Small intestine (tissue), 7 donors: ENCODE measurements around the gene KIZ. TPM values are rescaled to one million over a fixed set of nuclear protein-coding genes. Genes with fewer than 3 reads are reported as not detected.

Experiments used
- DNase-seq, 2 donors: peaks; one replicate each; pipeline versions ENCODE4 v3.0.0 to v3.0.0-alpha.2; 2013
- FAIRE-seq: peaks from 2 replicates; lab custom pipeline; 2012; peaks lifted over from hg19 to GRCh38; lab: Jason Lieb, UNC
- H3K27ac ChIP-seq, 3 donors: one replicate each; pipeline ENCODE4 v1.5.1; 2013; ENCODE audit warnings: low read length in 2 of 3, mild to moderate bottlenecking in 2 of 3, control low read depth in 1 of 3, inconsistent platforms in 1 of 3, low read depth in 1 of 3, moderate library complexity in 1 of 3
- H3K27me3 ChIP-seq, 3 donors: one replicate each; pipeline ENCODE4 v1.6.1; 2013; ENCODE audit warnings: low read length in 3 of 3, inconsistent platforms in 1 of 3; ENCODE audit not compliant: control insufficient read depth in 3 of 3, insufficient read depth in 3 of 3
- H3K36me3 ChIP-seq, 3 donors: one replicate each; pipeline ENCODE4 v1.6.1; 2013; ENCODE audit warnings: low read length in 3 of 3, inconsistent platforms in 1 of 3, low read depth in 1 of 3, mild to moderate bottlenecking in 1 of 3, moderate library complexity in 1 of 3; ENCODE audit not compliant: control insufficient read depth in 3 of 3, insufficient read depth in 2 of 3
- H3K4me1 ChIP-seq, 3 donors: one replicate each; pipeline ENCODE4 v1.6.1; 2013; ENCODE audit warnings: low read length in 2 of 3, inconsistent platforms in 1 of 3, low read depth in 1 of 3, mild to moderate bottlenecking in 1 of 3, moderate library complexity in 1 of 3; ENCODE audit not compliant: control insufficient read depth in 3 of 3, insufficient read depth in 2 of 3
- H3K4me3 ChIP-seq, 3 donors: one replicate each; pipeline ENCODE4 v1.5.1; 2013; ENCODE audit warnings: low read length in 3 of 3, control low read depth in 1 of 3, inconsistent platforms in 1 of 3, low read depth in 1 of 3, mild to moderate bottlenecking in 1 of 3, moderate library complexity in 1 of 3
- H3K9me3 ChIP-seq, 2 donors: one replicate each; pipeline ENCODE4 v1.6.1; 2013; ENCODE audit warnings: low read depth in 1 of 2, low read length in 1 of 2; ENCODE audit not compliant: control insufficient read depth in 2 of 2, insufficient read depth in 1 of 2
- WGBS, 3 donors: extraction: QIAGEN DNeasy Blood & Tissue Kit; methylation state at CpG; one replicate each; pipeline ENCODE4 v1.1.7; 2013; 5-methylcytosine and 5-hydroxymethylcytosine counted together
- polyA plus RNA-seq, 4 donors: library from polyadenylated mRNA; stranded (reverse) in 3 of 4; unstranded in 1 of 4; fragments of 200-250 nt in 3 of 4; fragments of 120-200 nt in 1 of 4; gene quantifications; one replicate each; pipeline versions ENCODE4 v1.2.1 to v1.2.3, GENCODE V29; 2013
- donor health status: healthy with polysubstance abuse.
- donor health status: control.
- donor health status: control.
- donor health status: Bipolar disorder and iron deficiency.
- donor health status: healthy.

Gene KIZ
- polyA plus RNA-seq, 4 donors, result 11.7 to 38.4 (median 20.1) TPM

- Histone ChIP-seq H3K27me3 (no peaks in the 10 kb centered on the region), H3K36me3 (peaks cover 2 to 11% (median 7%) of the 10 kb centered on the region in 3 donors), H3K4me1 (no peaks in the 10 kb centered on the region), H3K9me3 (no peaks in the 10 kb centered on the region), H3K4me3 (no peak overlapping the region), H3K27ac (no peak overlapping the region)
- no peak for DNase-seq
- WGBS, 3 donors, result 92 to 96% (median 93%) methylated on average over 8 of the region's 8 CpGs
- no peak for FAIRE-seq
These were observed 10.3 kb downstream of the KIZ start for GRCh38 chr20:21136015-21136732.

GRCh38 chr20:21137078-21137477 is 11.2 kb downstream of the KIZ start:
- Histone ChIP-seq H3K9me3 (no peaks in the 10 kb centered on the region), H3K36me3 (peaks cover 2 to 14% (median 7%) of the 10 kb centered on the region in 3 donors), H3K4me3 (no peak overlapping the region), H3K4me1 (no peaks in the 10 kb centered on the region), H3K27me3 (no peaks in the 10 kb centered on the region), H3K27ac (no peak overlapping the region)
- DNase-seq (no peak), FAIRE-seq (no peak)
- 86 to 96% (median 90%) methylated on average over 1 of the region's 1 CpG for WGBS, 3 donors

GRCh38 chr20:21139881-21140566 is 14.1 kb downstream of the KIZ start:
- Histone ChIP-seq H3K4me3 (no peak overlapping the region), H3K9me3 (no peaks in the 10 kb centered on the region), H3K27me3 (no peaks in the 10 kb centered on the region), H3K4me1 (no peaks in the 10 kb centered on the region), H3K36me3 (peaks cover 2 to 7% (median 6%) of the 10 kb centered on the region in 3 donors), H3K27ac (no peak overlapping the region)
- 72 to 85% (median 79%) methylated on average over 3 of the region's 3 CpGs for WGBS, 3 donors
- DNase-seq (no peak), FAIRE-seq (no peak)

- H3K4me3 ChIP-seq, result no peak overlapping the region
- peaks cover 2 to 6% (median 6%) of the 10 kb centered on the region in 3 donors for H3K36me3 ChIP-seq
- no peaks in the 10 kb centered on the region for H3K9me3 ChIP-seq
- 81 to 87% (median 84%) methylated on average over 5 of the region's 5 CpGs for WGBS, 3 donors
- DNase-seq (no peak), FAIRE-seq (no peak)
- H3K27me3 ChIP-seq, result no peaks in the 10 kb centered on the region
- H3K27ac ChIP-seq, result no peak overlapping the region
- no peaks in the 10 kb centered on the region for H3K4me1 ChIP-seq
These were observed 15.9 kb downstream of the KIZ start for GRCh38 chr20:21141825-21142224.

GRCh38 chr20:21143194-21143890 is 17.5 kb downstream of the KIZ start:
- Histone ChIP-seq H3K36me3 (peaks cover 0 to 4% (median 4%) of the 10 kb centered on the region in 3 donors), H3K4me3 (no peak overlapping the region), H3K9me3 (no peaks in the 10 kb centered on the region), H3K27me3 (no peaks in the 10 kb centered on the region), H3K27ac (no peak overlapping the region), H3K4me1 (no peaks in the 10 kb centered on the region)
- WGBS, 3 donors, result 91 to 96% (median 94%) methylated on average over 7 of the region's 7 CpGs
- FAIRE-seq (no peak), DNase-seq (no peak)

GRCh38 chr20:21145424-21145823 is 19.5 kb downstream of the KIZ start:
- WGBS, 3 donors, result 67 to 77% (median 73%) methylated on average over 3 of the region's 3 CpGs
- no peak overlapping the region for H3K4me3 ChIP-seq
- H3K27me3 ChIP-seq, result no peaks in the 10 kb centered on the region
- DNase-seq (no peak), FAIRE-seq (no peak)
- no peaks in the 10 kb centered on the region for H3K9me3 ChIP-seq
- H3K27ac ChIP-seq, result no peak overlapping the region
- peaks cover 0 to 8% (median 5%) of the 10 kb centered on the region in 3 donors for H3K36me3 ChIP-seq
- H3K4me1 ChIP-seq, result no peaks in the 10 kb centered on the region

GRCh38 chr20:21146215-21146614 is 20.3 kb downstream of the KIZ start:
- H3K4me1 ChIP-seq, result no peaks in the 10 kb centered on the region
- WGBS, 3 donors, result 91 to 97% (median 95%) methylated on average over 4 of the region's 4 CpGs
- FAIRE-seq (no peak), DNase-seq (no peak)
- H3K4me3 ChIP-seq, result no peak overlapping the region
- no peaks in the 10 kb centered on the region for H3K9me3 ChIP-seq
- peaks cover 0 to 7% (median 5%) of the 10 kb centered on the region in 3 donors for H3K36me3 ChIP-seq
- H3K27ac ChIP-seq, result no peak overlapping the region
- no peaks in the 10 kb centered on the region for H3K27me3 ChIP-seq

GRCh38 chr20:21147593-21147992 is 21.7 kb downstream of the KIZ start:
- Histone ChIP-seq H3K27me3 (no peaks in the 10 kb centered on the region), H3K36me3 (peaks cover 0 to 5% (median 4%) of the 10 kb centered on the region in 3 donors), H3K4me3 (no peak overlapping the region), H3K27ac (no peak overlapping the region), H3K4me1 (no peaks in the 10 kb centered on the region), H3K9me3 (no peaks in the 10 kb centered on the region)
- no peak for FAIRE-seq
- WGBS, 3 donors, result 80 to 86% (median 81%) methylated on average over 1 of the region's 1 CpG
- no peak for DNase-seq
